Ishikawa (cell line): Measurements from ENCODE around the gene PIH1D1.
A peak's percentile ranks its signal among the peaks of the same experiment; 100 is the strongest.

Experiments
- CEBPB ChIP-seq: IDR thresholded peaks from 2 replicates; pipeline ENCODE4 v1.6.1; 2012
- CREB1 ChIP-seq: IDR thresholded peaks from 2 replicates; pipeline ENCODE4 v1.6.1; 2012; ENCODE audit warnings: low read depth
- EGR1 ChIP-seq: IDR thresholded peaks from 2 replicates; pipeline ENCODE4 v1.6.1; 2012
- EP300 ChIP-seq: IDR thresholded peaks from 2 replicates; pipeline ENCODE4 v1.6.1; 2012; ENCODE audit warnings: borderline replicate concordance
- FOXM1 ChIP-seq: IDR thresholded peaks from 2 replicates; pipeline ENCODE4 v1.6.1; 2012; ENCODE audit warnings: low read depth, borderline replicate concordance
- MAX ChIP-seq: IDR thresholded peaks from 2 replicates; pipeline ENCODE4 v1.6.1; 2012
- NFIC ChIP-seq: IDR thresholded peaks from 2 replicates; pipeline ENCODE4 v1.6.1; 2012
- RAD21 ChIP-seq: IDR thresholded peaks from 2 replicates; pipeline ENCODE4 v1.6.1; 2012; ENCODE audit warnings: low read depth
- TAF1 ChIP-seq: IDR thresholded peaks from 2 replicates; pipeline ENCODE4 v1.6.1; 2012; ENCODE audit warnings: low read depth, mild to moderate bottlenecking
- TCF12 ChIP-seq: IDR thresholded peaks from 2 replicates; pipeline ENCODE4 v1.6.1; 2012; ENCODE audit warnings: low read depth
- TEAD4 ChIP-seq: IDR thresholded peaks from 2 replicates; pipeline ENCODE4 v1.6.1; 2012
- USF1 ChIP-seq: IDR thresholded peaks from 2 replicates; pipeline ENCODE4 v1.6.1; 2012
- YY1 ChIP-seq: IDR thresholded peaks from 2 replicates; pipeline ENCODE4 v1.6.1; 2012; ENCODE audit warnings: low read depth
- ZBTB7A ChIP-seq: IDR thresholded peaks from 2 replicates; pipeline ENCODE4 v1.6.1; 2012; ENCODE audit warnings: low read depth
- TF ChIP-seq, protein P1 (sequence below): IDR thresholded peaks from 2 replicates; pipeline ENCODE4 v1.6.1; 2012; ENCODE audit warnings: low read depth, mild to moderate bottlenecking

PIH1D1 gene

GRCh38 chr19:49419173-49419572, 32.4 kb downstream of the PIH1D1 start:
- TF ChIP-seq YY1 (no peak), USF1 (no peak), TAF1 (no peak), ZBTB7A (no peak), TCF12 (no peak), EGR1 (no peak), FOXM1 (no peak)
- TF ChIP-seq, protein P1, sequence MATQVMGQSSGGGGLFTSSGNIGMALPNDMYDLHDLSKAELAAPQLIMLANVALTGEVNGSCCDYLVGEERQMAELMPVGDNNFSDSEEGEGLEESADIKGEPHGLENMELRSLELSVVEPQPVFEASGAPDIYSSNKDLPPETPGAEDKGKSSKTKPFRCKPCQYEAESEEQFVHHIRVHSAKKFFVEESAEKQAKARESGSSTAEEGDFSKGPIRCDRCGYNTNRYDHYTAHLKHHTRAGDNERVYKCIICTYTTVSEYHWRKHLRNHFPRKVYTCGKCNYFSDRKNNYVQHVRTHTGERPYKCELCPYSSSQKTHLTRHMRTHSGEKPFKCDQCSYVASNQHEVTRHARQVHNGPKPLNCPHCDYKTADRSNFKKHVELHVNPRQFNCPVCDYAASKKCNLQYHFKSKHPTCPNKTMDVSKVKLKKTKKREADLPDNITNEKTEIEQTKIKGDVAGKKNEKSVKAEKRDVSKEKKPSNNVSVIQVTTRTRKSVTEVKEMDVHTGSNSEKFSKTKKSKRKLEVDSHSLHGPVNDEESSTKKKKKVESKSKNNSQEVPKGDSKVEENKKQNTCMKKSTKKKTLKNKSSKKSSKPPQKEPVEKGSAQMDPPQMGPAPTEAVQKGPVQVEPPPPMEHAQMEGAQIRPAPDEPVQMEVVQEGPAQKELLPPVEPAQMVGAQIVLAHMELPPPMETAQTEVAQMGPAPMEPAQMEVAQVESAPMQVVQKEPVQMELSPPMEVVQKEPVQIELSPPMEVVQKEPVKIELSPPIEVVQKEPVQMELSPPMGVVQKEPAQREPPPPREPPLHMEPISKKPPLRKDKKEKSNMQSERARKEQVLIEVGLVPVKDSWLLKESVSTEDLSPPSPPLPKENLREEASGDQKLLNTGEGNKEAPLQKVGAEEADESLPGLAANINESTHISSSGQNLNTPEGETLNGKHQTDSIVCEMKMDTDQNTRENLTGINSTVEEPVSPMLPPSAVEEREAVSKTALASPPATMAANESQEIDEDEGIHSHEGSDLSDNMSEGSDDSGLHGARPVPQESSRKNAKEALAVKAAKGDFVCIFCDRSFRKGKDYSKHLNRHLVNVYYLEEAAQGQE = no peak

GRCh38 chr19:49418511-49418910, 33.1 kb downstream of the PIH1D1 start:
- TF ChIP-seq TAF1 (no peak), TCF12 (no peak), NFIC (no peak), EGR1 (no peak), CREB1 (no peak), CEBPB (no peak), ZBTB7A (no peak), EP300 (no peak), TEAD4 (no peak), YY1 (no peak), MAX (no peak)
- TF ChIP-seq, protein P1 = no peak

- TF ChIP-seq CEBPB = no peak
- no peak for TF ChIP-seq USF1
- TF ChIP-seq TCF12 = no peak
- no peak for TF ChIP-seq CREB1
- TF ChIP-seq, protein P1 = no peak
- 0 out of 2 replicates have a peak, but pooled peaks have one; percentile 21 for TF ChIP-seq RAD21
- TF ChIP-seq TEAD4 = no peak
- TF ChIP-seq MAX = no peak
Measured at GRCh38 chr19:49417088-49417487, 34.5 kb downstream of the PIH1D1 start.

- no peak for TF ChIP-seq TEAD4
- no peak for TF ChIP-seq EGR1
- TF ChIP-seq, protein P1 = no peak
- TF ChIP-seq MAX = no peak
Measured at GRCh38 chr19:49415810-49416200, 35.8 kb downstream of the PIH1D1 start.
